ENCODE data around the gene BRSK1.
"Not testable (repeated sequence)": the region's sequence is repeated elsewhere in the genome, so short reads cannot be mapped to it uniquely, and the experiment has no call there.

Gene BRSK1

DNA sequence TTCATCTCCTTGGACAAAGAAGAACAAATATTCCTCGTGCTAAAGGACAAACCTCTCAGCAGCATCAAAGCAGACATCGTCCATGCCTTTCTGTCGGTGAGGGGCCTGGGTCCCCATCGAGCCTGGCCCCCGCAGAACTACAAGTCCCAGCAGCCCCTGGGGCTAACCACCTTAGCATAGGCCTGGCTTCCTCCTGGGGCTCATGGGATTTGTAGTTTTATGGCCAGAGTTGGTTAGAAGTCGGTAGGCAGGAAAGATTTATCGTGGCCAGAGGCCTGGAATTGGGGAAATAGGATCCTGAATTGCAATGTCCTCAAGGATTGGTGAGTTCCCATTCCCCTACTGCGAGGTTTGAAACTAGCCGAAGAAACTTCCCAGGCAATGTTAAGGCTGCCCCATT, 21.7 kb downstream of the BRSK1 start:
- no peak for DNase-seq

DNA sequence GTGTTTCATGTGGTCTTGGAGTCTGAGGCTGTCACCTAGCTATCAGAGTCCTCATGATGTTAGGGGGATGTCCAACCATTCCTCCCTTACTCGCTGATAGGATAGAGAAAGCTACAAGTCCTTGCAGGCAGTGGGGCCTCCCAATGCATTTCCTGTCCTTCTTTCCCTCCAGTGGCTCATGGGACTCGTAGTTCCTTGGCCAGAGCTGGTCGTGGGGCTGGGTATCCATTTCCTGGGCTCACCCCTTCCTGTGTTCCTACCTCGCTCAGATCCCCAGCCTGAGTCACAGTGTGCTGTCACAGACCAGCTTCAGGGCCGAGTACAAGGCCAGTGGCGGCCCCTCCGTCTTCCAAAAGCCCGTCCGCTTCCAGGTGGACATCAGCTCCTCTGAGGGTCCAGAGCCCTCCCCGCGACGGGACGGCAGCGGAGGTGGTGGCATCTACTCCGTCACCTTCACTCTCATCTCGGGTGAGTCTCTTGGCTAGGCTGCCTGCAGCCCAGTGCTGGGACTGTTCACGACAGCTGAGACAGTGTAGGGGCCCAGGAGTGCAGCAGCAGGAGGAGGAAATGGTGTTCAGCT, 22.3 kb downstream of the BRSK1 start:
- DNase-seq = no peak

DNA sequence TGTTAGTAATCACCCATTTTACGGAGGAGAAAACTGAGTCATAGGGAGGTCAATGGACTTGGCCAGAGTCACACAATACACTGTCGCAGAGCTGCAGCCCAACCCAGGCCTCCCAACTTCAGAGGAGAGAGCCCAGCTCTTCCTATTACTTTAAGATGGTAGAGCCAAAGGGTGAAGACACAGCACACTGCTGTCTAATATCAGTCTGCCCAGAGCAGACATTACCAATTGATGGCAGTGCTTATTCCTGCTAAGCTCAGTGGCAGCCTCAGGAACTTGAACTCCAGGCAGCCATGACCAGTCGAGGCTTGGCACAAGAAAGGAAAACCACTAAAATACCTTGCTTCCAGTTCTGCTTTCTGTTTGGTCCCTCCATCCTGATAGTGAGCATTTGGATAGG, 22.9 kb downstream of the BRSK1 start:
- no peak for DNase-seq

- no peak for DNase-seq
Measured at GRCh38 chr19:55308281-55308680, 24.5 kb downstream of the BRSK1 start.

GRCh38 chr19:55309448-55309847, 25.7 kb downstream of the BRSK1 start:
- no peak for DNase-seq

- DNase-seq = no peak
Measured at GRCh38 chr19:55310498-55310897, 26.7 kb downstream of the BRSK1 start.

DNA sequence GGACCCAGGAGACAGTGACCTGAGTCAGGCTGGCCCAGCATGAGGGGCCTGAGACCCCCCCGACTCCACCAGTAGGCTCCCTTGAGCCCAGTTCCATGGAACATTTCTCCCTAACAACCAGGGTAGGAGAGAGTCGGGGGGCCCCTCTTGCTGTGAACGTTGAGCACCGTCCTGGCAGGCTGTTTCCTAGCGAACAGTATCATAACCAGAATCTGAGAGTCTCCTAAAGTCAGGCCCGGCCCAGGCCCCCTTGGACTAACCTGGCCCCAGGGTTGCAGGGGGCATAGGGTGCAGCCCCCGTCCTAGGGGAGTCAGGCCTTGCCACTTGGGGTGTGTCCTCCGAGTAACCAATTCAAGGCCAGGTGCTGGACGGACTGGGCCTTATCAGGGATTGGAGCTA, 27.6 kb downstream of the BRSK1 start:
- no peak for DNase-seq

- DNase-seq = no peak
Measured at GRCh38 chr19:55311797-55312196, 28.0 kb downstream of the BRSK1 start.

DNA sequence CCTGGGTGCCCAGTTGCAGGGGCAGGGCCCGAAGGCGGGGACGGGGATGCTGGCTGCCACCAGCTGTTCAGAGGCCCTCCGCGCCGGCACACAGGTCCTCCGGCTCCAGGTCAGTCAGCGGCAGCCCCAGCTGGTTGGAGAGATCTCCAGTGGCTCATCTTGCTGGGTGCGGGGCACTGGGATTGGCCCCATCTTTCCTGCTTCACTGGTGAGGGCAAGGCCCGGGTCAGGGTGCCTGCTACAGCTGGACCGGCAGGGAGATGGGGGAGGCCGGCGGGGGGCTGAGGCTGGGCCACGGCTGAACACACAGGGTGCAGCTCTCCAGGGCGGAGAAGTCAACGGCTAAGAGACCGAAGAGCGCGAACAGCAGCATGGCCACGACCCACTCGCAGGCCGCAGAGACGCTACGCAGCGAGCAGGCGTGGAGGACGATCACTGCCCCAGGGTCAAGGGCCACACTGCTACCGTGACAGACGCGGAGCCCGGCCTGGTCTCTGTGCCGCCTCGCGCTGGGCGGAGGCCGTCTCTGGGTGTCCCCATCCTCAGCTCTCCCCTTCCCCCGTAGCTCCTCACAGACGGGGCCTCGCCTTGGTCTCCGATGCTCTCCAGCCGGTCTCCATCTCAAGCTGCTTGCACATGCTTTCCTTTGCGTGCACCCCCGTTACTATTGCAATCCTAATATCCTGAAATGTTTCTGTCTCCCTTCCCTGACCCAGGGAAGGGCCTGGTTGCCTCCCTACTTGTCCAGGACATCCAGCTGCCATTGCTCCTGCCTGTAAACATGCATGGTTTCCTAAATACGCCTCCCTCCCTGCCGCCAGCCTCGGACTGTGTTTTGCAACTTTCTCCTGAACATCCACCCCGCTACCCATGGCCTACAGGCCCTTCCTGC, 29.1 kb downstream of the BRSK1 start:
- no peak for DNase-seq

DNA sequence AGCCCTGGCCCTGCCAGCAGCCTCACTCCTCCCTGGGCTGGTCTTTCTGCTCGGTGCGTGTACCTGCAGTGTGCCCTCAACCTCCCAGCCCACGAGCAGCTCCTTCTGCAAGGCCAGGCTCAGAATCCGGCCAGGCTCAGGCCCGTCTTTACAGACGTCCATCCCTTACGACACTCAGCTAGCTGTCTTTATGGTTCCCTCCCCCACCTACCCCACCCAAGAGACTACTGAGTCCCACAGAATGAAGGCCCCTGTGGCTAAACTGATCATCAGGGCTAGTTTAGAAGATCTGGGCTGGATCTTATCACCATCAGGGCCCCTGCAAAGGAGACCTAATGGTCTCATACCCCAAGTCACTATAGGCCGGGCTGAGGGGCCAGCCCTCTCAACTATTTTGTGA, 30.6 kb downstream of the BRSK1 start:
- DNase-seq = no peak

DNA sequence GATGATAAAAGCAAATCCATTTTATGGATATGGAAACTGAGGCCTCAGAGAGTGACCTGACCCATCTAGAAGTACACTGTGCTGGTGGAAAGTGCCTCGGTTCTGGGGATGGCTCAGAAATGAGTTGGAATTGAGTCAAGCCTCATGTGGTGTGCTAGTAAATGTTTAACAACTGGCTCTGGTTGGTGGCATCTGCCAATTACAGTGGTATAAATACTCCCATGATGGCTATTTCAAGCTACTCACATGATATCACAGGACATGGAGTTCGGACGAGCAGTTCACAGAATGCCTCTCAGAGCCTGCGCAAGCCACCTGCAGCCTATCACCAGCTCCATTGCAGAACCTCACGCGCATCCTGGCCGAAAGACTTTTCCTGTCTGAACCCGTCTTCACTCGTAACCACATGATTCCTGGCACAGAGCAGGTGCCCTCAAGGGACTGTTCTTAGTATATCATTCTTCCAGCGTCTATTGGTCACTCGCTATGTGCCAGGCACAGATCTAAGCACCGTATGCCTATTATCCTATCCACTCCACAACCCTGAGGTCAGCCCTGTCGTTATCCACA, 32.2 kb downstream of the BRSK1 start:
- no peak for DNase-seq

GRCh38 chr19:55316646-55317045, 32.8 kb downstream of the BRSK1 start:
- no peak for DNase-seq

GRCh38 chr19:55319785-55320184, 36.0 kb downstream of the BRSK1 start:
- DNase-seq = peak; percentile 60

DNA sequence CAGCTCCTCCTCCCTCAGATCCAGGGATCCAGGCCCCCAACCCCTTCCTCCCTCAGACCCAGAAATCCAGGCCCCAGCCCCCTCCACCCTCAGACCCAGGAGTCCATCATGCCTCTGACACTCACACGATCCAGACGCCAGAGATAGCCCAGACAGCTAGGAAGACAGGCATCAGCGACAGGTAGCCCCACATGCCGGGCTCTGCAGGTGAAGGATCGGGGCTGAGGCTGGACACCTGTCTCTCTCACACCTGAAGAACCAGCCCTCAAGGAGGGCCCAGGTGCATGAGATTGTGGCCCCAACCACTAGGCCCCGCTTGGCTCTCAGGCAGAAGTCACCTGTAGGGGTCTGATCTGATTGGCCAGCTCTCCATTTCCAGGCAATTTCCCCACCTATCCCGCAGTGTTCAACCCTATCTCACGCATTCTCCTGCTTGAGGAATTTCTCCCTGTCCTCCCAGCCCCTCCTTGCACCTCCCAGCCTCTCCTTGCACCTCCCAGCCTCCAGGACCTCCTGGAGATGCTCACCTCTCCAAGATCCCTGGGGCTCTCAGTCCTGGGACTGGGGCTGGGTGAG, 37.1 kb downstream of the BRSK1 start:
- DNase-seq = no peak

- no peak for DNase-seq
Measured at GRCh38 chr19:55321466-55322137, 37.8 kb downstream of the BRSK1 start.

DNA sequence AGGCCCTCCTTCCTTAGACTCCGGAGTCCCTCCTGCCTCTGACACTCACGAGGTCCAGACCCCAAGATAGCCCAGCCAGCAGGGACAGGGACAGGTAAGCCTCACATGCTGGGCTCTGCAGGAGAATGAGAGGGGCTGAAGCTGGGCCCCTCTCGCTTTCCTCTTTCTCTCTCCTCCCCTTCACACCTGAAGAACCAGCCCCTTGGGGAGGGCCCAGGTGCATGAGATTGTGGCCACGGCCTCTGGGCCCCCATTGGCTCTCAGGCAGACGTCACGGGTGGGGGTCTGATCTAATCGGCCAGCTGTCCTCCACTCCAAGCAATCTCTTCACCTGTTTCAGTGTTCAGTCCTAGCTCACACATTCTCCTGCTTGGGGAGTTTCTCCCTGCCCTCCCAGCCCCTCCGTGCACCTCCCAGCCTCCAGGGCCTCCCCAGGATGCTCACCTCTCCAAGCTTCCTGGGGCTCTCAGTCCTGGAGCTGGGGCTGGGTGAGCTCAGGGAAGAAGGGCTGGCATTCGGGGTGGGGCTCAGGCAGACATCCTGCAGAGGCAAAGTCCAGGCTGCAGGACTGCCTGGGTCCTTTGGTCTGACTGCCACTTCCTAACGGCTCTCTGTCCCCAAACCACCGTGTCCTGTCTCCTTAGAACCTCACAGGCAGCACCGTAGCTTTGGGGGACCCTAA, 38.5 kb downstream of the BRSK1 start:
- no peak for DNase-seq

DNA sequence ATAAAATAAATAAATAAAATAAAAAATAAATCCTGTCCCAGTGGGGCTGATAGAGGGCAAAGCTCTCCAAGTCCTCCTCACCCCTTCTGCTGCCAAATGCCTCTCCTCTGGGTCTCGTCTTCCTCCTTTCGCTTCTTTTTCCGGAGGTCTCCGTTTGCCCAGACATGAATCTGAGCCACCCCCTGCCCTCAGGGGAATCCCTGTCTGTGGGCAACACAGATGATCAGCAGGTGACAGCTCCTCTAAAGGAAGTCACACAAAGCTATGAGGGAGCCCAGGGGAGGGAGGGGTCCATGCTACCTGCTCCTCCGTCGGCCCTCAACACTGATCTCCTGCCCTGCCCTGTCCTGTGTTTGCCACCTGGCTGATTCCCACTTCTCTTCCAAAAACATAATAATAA, 40.9 kb downstream of the BRSK1 start:
- no peak for DNase-seq

DNA sequence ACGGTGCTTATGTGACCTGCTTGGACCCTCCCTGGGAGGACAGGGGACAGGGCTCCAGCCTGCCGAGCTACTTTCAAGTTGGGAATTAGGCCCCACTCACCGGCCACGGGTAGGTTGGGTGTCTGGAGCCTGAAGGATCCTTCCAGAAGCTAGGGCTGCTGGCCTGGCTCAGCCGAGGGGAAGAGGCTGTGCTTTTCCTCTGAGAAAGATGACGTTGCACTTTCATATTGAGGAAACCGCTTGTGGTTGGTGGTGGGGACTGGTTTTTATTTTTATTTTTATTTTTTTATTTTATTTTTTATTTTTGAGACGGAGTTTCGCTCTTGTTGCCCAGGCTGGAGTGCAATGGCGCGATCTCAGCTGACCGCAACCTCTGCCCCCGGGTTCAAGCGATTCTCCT, 41.4 kb downstream of the BRSK1 start, which contains the start of gene TMEM150B:
Gene TMEM150B, minus strand, starts transcription at position 170 of the 400 bp plus-strand sequence. CDS start 4,305 bp downstream, outside the sequence.
- no peak for DNase-seq

GRCh38 chr19:55328774-55329318, 45.0 kb downstream of the BRSK1 start:
- not testable (repeated sequence) for DNase-seq

DNA sequence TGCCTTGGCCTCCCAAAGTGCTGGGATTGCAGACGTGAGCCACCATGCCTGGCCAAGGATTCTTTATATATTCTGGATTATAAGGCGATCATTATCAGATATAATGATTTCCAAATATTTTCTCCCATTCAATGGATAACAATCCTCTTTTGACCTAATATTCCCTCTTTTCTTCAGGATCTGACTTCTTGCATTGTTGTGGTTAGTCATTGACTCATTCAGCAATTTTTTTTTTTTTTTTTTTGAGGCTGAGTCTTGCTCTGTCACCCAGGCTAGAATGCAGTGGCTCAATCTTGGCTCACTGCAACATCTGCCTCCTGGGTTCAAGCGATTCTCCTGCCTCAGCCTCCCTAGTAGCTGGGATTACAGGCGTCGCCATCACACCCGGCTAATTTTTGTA, 46.0 kb downstream of the BRSK1 start:
- not testable (repeated sequence) for DNase-seq

- DNase-seq = no peak
Measured at GRCh38 chr19:55333870-55334269, 50.1 kb downstream of the BRSK1 start.

DNA sequence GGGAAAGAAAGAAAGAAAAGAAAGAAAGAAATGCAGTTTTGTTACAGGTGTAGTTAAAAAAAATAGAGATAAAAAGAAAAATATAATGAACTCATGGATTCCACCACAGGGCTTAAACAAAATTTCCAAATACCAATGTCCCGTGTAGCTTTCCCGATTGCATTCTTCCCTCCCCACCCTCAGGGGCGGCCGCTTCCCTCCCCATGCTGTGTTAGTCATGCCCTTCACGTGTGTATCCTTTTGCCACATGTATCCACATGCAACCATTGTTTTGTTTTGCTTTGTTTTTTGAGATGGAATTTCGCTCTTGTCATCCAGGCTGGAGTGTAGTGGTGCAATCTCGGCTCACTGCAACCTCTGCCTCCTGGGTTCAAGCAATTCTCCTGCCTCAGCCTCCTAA, 52.3 kb downstream of the BRSK1 start:
- no peak for DNase-seq
